Measurements from ENCODE around the gene BTD.

BTD gene

GRCh38 chr3:15694628-15695027 is 93.1 kb downstream of the BTD start:
- TF ChIP-seq FOXM1 (IDR thresholded peaks at IDR 0.05; ENCODE audit: borderline replicate concordance, low read depth), result no peak

Data from Ishikawa (cell line).